GM23248 (cell line): Measurements from ENCODE around the gene TOR1B.

Source experiments
- EZH2 ChIP-seq: fragments of 200-600 bp; sonication (generic); IDR thresholded peaks from 2 replicates; pipeline ENCODE4 v1.6.1; 2018; ENCODE audit warnings: antibody characterized with exemption, mild to moderate bottlenecking; ENCODE audit not compliant: insufficient read depth, poor library complexity, severe bottlenecking
- EZH2phosphoT487 ChIP-seq: fragments of 200-600 bp; sonication (generic); IDR thresholded peaks from 2 replicates; pipeline ENCODE4 v1.6.1; 2018; ENCODE audit warnings: antibody characterized with exemption, moderate library complexity, mild to moderate bottlenecking, low read depth; ENCODE audit not compliant: insufficient read depth

DNA sequence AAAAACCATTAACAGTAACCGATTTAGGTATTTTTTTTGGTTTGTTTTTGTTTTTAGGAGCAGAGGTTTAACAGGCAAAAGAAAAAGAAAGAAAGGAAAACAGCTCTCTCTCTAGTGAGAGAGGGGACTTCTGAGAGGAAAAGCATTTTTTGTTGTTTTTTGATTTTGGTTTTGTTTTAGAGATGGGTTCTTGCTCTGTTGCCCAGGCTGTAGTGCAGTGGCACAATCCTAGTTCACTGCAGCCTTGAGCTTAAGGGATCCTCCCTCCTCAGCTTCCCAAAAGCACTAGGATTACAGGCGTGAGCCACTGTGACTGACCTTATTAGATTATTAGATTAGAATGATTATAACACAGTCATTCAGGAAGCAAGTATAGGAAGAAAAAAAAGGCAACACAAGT is 42.4 kb downstream of the TOR1B start:
- TF ChIP-seq EZH2phosphoT487 (no peak), EZH2 (no peak)
